Skeletal muscle satellite cell (primary cell): Measurements from ENCODE around the gene NUB1.

Experiments
- H3K27me3 ChIP-seq: 2 replicates; pipeline ENCODE4 v1.7.0; 2013; ENCODE audit warnings: low read length; ENCODE audit not compliant: control insufficient read depth, insufficient read depth
- H3K36me3 ChIP-seq: 2 replicates; pipeline ENCODE4 v1.7.0; 2013; ENCODE audit warnings: mild to moderate bottlenecking, control low read depth, low read length; ENCODE audit not compliant: insufficient read depth
- H3K4me1 ChIP-seq: 2 replicates; pipeline ENCODE4 v1.7.0; 2013; ENCODE audit warnings: low read length; ENCODE audit not compliant: control insufficient read depth, insufficient read depth
- H3K4me2 ChIP-seq: 2 replicates; pipeline ENCODE4 v1.7.0; 2013; ENCODE audit warnings: mild to moderate bottlenecking, low read length
- H3K4me3 ChIP-seq: 2 replicates; pipeline ENCODE4 v1.7.0; 2013; ENCODE audit warnings: low read length
- H3K9ac ChIP-seq: 2 replicates; pipeline ENCODE4 v1.7.0; 2013; ENCODE audit warnings: mild to moderate bottlenecking, low read depth, low read length, moderate library complexity
- H3K9me3 ChIP-seq: replicated peaks from 2 replicates; pipeline ENCODE4 v1.7.0; 2013; ENCODE audit warnings: mild to moderate bottlenecking, control low read depth, low read length

The NUB1 gene

DNA sequence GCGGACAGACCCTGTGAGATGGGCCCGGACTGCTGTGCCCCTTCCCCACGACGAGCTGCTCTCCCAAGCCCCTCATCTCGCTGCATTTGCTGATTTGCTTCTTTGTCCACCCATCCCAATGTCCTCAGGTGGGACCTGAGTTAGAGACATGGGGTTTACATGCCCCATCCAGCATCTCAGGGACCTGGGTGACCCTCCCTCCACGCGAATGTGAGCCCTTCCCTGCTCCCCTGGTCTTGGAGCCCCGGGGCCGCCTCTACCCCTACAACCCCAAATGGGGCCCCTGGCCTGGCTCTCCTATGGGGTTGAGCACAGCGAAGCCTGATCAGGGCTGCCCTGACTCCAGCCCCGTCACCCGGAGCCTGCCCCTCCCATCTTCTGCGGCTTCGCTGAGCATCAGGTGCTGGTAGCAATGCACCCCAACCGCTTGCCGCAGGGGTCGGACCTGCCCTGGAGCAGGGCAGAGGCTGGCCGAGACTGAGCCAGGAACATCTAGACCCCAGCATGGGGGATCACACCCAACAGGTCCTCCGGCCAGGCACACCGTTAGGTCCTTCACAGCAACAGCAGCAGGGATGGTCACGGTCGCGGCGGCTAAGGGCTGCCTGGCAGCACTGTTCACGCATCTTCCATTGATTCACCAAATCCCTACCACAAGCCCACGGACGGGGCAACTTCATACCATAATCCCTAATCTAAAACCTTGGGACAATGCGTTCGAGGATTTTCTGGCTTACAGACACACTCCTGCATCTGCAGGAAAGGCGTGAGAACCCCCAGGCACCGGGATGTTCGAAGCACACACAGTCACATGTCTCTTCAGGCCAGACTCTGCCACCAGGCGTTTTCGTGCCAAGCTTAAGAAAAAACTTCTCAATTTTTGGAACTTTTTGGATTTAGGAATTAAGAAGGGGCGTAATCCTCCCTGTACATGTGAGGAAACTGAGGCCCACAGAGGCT, 52.7 kb downstream of the NUB1 start:
- no peak overlapping the region for H3K4me2 ChIP-seq
- peaks cover 31% of the 10 kb centered on the region for H3K27me3 ChIP-seq
- H3K9ac ChIP-seq = no peak overlapping the region
- H3K4me1 ChIP-seq = no peaks in the 10 kb centered on the region
- H3K9me3 ChIP-seq = no peaks in the 10 kb centered on the region
- H3K4me3 ChIP-seq = no peak overlapping the region
- H3K36me3 ChIP-seq = no peaks in the 10 kb centered on the region

GRCh38 chr7:151395036-151395367, 53.4 kb downstream of the NUB1 start:
- Histone ChIP-seq H3K36me3 (no peaks in the 10 kb centered on the region), H3K4me1 (no peaks in the 10 kb centered on the region), H3K4me2 (no peak overlapping the region), H3K4me3 (no peak overlapping the region), H3K9ac (no peak overlapping the region), H3K27me3 (peaks cover 33% of the 10 kb centered on the region), H3K9me3 (no peaks in the 10 kb centered on the region)

DNA sequence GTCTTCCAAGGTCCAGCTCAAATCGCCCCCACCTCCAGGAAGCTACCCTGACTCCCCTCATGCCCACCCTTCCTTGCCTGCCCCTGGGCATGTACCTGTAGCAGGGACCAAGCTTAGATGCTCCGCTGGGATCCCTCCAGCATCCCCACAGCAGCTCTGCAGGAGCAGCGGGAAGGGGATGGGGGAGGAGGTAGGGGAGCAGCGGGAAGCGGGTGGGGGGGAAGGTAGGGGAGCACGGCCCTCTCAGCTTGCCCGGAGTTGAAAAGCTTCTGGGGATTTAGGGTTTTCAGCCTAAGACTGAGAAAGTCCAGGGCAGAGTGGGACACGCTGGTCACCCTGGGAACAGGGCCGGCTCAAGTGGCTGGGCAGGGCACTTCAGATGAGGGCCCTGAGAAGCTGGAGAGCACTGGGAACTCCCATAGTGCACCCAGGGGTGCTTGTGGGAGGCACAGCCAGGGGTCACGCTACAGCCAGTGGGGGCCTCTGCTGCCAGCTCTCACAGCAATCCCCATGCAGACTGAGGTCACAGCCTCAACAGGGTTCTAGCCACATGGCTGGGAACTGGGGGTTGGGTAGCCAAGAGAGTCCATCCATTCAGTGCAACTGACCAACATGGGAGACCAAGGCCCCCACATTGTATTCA, 54.8 kb downstream of the NUB1 start:
- Histone ChIP-seq H3K4me1 (no peaks in the 10 kb centered on the region), H3K4me3 (no peak overlapping the region), H3K9me3 (no peaks in the 10 kb centered on the region), H3K9ac (no peak overlapping the region), H3K4me2 (no peak overlapping the region), H3K36me3 (no peaks in the 10 kb centered on the region), H3K27me3 (peaks cover 39% of the 10 kb centered on the region)

- no peaks in the 10 kb centered on the region for H3K9me3 ChIP-seq
- no peak overlapping the region for H3K9ac ChIP-seq
- H3K36me3 ChIP-seq = no peaks in the 10 kb centered on the region
- peaks cover 39% of the 10 kb centered on the region for H3K27me3 ChIP-seq
- no peak overlapping the region for H3K4me3 ChIP-seq
- H3K4me2 ChIP-seq = no peak overlapping the region
- H3K4me1 ChIP-seq = no peaks in the 10 kb centered on the region
Observed at GRCh38 chr7:151397026-151397425, 55.4 kb downstream of the NUB1 start.

GRCh38 chr7:151398446-151399304, 57.1 kb downstream of the NUB1 start:
- Histone ChIP-seq H3K4me1 (peaks cover under 1% of the 10 kb centered on the region), H3K36me3 (no peaks in the 10 kb centered on the region), H3K9ac (no peak overlapping the region), H3K4me2 (no peak overlapping the region), H3K27me3 (peaks cover 30% of the 10 kb centered on the region), H3K4me3 (no peak overlapping the region), H3K9me3 (no peaks in the 10 kb centered on the region)

DNA sequence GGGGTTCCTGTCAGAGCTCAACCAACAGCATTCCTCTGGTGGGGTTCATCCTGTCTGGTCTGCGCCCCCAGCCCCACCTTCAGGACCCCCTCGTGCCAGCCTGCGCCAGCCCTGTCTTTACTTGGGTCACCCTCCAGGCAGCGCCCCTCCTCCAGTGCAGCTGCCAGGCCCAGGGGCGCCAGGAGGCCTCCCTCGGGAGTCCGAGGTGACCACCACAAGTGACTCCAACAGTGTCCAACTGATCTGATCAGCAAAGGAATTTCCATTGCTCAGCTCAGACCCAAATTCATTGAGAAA, 57.6 kb downstream of the NUB1 start:
- H3K4me1 ChIP-seq = peaks cover 7% of the 10 kb centered on the region

GRCh38 chr7:151399906-151400305, 58.3 kb downstream of the NUB1 start:
- Histone ChIP-seq H3K4me1 (peaks cover 9% of the 10 kb centered on the region), H3K4me3 (no peak overlapping the region), H3K9me3 (no peaks in the 10 kb centered on the region), H3K9ac (no peak overlapping the region), H3K4me2 (no peak overlapping the region), H3K27me3 (peaks cover 27% of the 10 kb centered on the region), H3K36me3 (no peaks in the 10 kb centered on the region)

More for the DNA sequence above, 57.6 kb downstream of the NUB1 start:
- H3K9me3 ChIP-seq = no peaks in the 10 kb centered on the region
- H3K36me3 ChIP-seq = no peaks in the 10 kb centered on the region
- H3K4me2 ChIP-seq = no peak overlapping the region
- no peak overlapping the region for H3K9ac ChIP-seq
- no peak overlapping the region for H3K4me3 ChIP-seq
- peaks cover 30% of the 10 kb centered on the region for H3K27me3 ChIP-seq

GRCh38 chr7:151400626-151401315, 59.2 kb downstream of the NUB1 start:
- Histone ChIP-seq H3K4me1 (peaks cover 9% of the 10 kb centered on the region), H3K4me2 (no peak overlapping the region), H3K36me3 (no peaks in the 10 kb centered on the region), H3K27me3 (peaks cover 31% of the 10 kb centered on the region), H3K4me3 (no peak overlapping the region), H3K9ac (no peak overlapping the region), H3K9me3 (no peaks in the 10 kb centered on the region)

GRCh38 chr7:151402029-151402835, 60.6 kb downstream of the NUB1 start:
- Histone ChIP-seq H3K9ac (no peak overlapping the region), H3K4me1 (peaks cover 9% of the 10 kb centered on the region), H3K27me3 (peaks cover 34% of the 10 kb centered on the region), H3K9me3 (no peaks in the 10 kb centered on the region), H3K4me3 (no peak overlapping the region), H3K36me3 (no peaks in the 10 kb centered on the region), H3K4me2 (no peak overlapping the region)

GRCh38 chr7:151403764-151404163, 62.2 kb downstream of the NUB1 start:
- H3K9me3 ChIP-seq = no peaks in the 10 kb centered on the region
- no peak overlapping the region for H3K4me2 ChIP-seq
- no peak overlapping the region for H3K9ac ChIP-seq
- no peak overlapping the region for H3K4me3 ChIP-seq
- H3K4me1 ChIP-seq = peaks cover 9% of the 10 kb centered on the region
- H3K27me3 ChIP-seq = peaks cover 39% of the 10 kb centered on the region
- H3K36me3 ChIP-seq = no peaks in the 10 kb centered on the region
